H4 (cell line): ENCODE data around the gene FHL1. TPM values are rescaled to one million over a fixed set of nuclear protein-coding genes. Genes with fewer than 3 reads are reported as not detected.

Experiments
- DNase-seq: peaks from one replicate; pipeline ENCODE4 v3.0.0-alpha.2; 2015; ENCODE audit warnings: low spot score
- total RNA-seq: library from RNA; depleted of rRNA; stranded (reverse); fragments of >200 nt; shearing (Covaris generic); gene quantifications from 2 replicates; pipeline ENCODE4 v1.2.3, GENCODE V29; 2014; rRNA removed

FHL1 gene
- total RNA-seq, 1 experiment from 2014 or later, result 149 TPM

- peak; percentile 44 for DNase-seq
Observed at GRCh38 chrX:136251041-136251991, 104.0 kb downstream of the FHL1 start, which contains the start of gene MAP7D3. MAP7D3 (minus strand) TSS chrX:136251400; CDS start chrX:136251358, 42 bp downstream.

- DNase-seq, result no peak
Observed at GRCh38 chrX:136255541-136255940, 108.2 kb downstream of the FHL1 start.

DNA sequence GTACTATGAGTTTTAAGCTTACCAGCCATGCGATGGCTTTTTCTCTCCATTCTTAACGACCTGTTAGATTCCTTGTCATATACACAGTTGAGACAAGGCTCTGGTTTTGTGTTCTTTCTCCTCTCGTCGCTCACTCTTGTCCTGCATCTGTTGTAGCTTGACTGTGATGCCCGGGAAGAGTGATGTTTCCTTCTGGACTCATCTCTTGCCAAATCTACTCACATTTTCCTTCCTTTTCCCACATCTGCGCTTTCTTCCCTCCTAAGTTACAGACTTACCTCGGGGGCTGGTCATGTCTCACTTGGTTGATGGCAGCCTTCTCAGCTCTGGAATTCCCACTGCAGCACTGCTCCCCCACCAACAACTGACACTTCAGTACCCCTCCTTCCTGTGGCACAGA is 108.7 kb downstream of the FHL1 start:
- DNase-seq, result no peak

DNA sequence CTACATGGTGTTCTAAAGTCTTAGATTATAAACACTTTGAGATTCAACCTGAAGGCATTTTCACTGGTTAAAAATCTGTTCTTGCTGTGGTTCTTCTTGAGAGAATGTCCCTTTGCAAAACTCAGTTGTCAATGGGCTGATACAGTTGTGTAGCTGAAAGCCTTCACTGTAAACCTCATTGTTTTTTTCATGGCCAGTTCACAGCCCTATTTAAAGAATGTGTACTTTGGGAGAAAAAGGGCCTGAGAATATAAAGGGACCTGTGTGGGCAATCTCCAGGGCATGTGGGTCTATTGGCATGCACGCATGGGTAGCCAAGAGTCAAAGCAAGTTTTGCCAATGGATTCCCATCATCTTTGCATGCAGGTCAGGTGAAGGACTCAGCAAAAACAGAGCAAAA is 111.6 kb downstream of the FHL1 start:
- no peak for DNase-seq

GRCh38 chrX:136259543-136259942 is 112.2 kb downstream of the FHL1 start:
- peak; percentile 31 for DNase-seq

DNA sequence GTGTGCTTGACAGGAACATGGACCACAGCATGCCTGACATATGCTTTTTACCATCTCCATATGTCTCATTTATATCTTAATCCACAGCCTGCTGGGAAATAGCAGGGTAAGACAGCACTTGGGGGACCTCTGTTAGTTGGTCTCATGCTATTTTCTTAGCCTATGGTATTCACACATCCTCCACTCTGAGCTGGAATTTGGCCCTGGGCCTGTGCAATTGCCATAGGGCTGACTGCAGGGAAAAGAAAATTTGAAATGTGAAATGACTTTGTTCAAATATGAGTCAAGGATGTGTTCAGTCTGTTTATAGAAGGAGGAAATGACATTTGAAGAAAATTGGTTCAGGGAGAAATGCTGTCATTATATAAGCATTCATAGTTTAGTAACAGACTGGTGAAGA is 113.4 kb downstream of the FHL1 start:
- peak; percentile 12 for DNase-seq

Other genes with a start within 250 kb of the FHL1 start
- 24.9 and 32.4 TPM in 2 replicates for gene MMGT1, start 173.5 kb upstream of the FHL1 start, total RNA-seq
- 19.9 and 22.4 TPM in 2 replicates for gene SLC9A6, start 162.1 kb upstream of the FHL1 start, total RNA-seq
- 17.9 and 19.3 TPM in 2 replicates for gene MAP7D3, start 103.9 kb downstream of the FHL1 start, total RNA-seq
- gene ADGRG4, start 153.4 kb downstream of the FHL1 start, total RNA-seq, result not detected in 2 replicates